IMR-90 (cell line): ENCODE results near the gene DNMT3B. TPM values are rescaled to one million over a fixed set of nuclear protein-coding genes. Genes with fewer than 3 reads are reported as not detected.

Experiments
- ATAC-seq: fragments of 200-7000 bp; cut with Tn5 transposase; 2 replicates; pipeline ENCODE4 v1.9.1; 2020; ENCODE audit warnings: low read depth, mild to moderate bottlenecking, moderate library complexity
- BruUV-seq: library from RNA; stranded (reverse); fragments of 400-500 nt; replicated peaks from 2 replicates; lab custom pipeline; 2021; lab: Mats Ljungman, UMichigan
- CTCF ChIA-PET: fragments of 300-600 bp; formaldehyde crosslinking; extraction: SDS; loops from one replicate; lab custom pipeline; 2021; ENCODE audit warnings: antibody characterized with exemption; lab: Yijun Ruan, JAX
- POLR2A ChIA-PET: fragments of 300-600 bp; sonication (Branson Sonifier 250); formaldehyde crosslinking; loops from one replicate; lab custom pipeline; 2022; ENCODE audit warnings: antibody characterized with exemption; ENCODE audit not compliant: unreplicated experiment; lab: Charles Lee
- DNase-seq: peaks from one replicate; pipeline ENCODE4 v3.0.0; 2013
- H2AFZ ChIP-seq: replicated peaks from 2 replicates; pipeline ENCODE3; 2013; ENCODE audit warnings: low read length, mild to moderate bottlenecking; ENCODE audit not compliant: poor library complexity
- H2AK5ac ChIP-seq: 2 replicates; pipeline ENCODE4 v1.6.1; 2013; ENCODE audit warnings: low read depth, low read length, inconsistent platforms
- H2AK9ac ChIP-seq: replicated peaks from 2 replicates; pipeline ENCODE3; 2013; ENCODE audit warnings: mild to moderate bottlenecking, low read depth, low read length, moderate library complexity; ENCODE audit not compliant: poor library complexity
- H2BK120ac ChIP-seq: 2 replicates; pipeline ENCODE4 v1.6.1; 2013; ENCODE audit warnings: low read depth, low read length, inconsistent platforms
- H2BK15ac ChIP-seq: 3 replicates; pipeline ENCODE4 v1.6.1; 2013; ENCODE audit warnings: low read depth, low read length, inconsistent platforms
- H2BK20ac ChIP-seq: 2 replicates; pipeline ENCODE4 v1.6.1; 2013; ENCODE audit warnings: low read depth, mild to moderate bottlenecking, inconsistent platforms, low read length, moderate library complexity
- H2BK5ac ChIP-seq: 2 replicates; pipeline ENCODE4 v1.6.1; 2013; ENCODE audit warnings: mild to moderate bottlenecking, low read depth, low read length, inconsistent platforms; ENCODE audit not compliant: poor library complexity, severe bottlenecking
- H3K14ac ChIP-seq: replicated peaks from 2 replicates; pipeline ENCODE4 v1.6.1; 2013; ENCODE audit warnings: low read depth, low read length, inconsistent platforms
- H3K18ac ChIP-seq: 2 replicates; pipeline ENCODE4 v1.6.1; 2013; ENCODE audit warnings: low read depth, low read length, control low read depth
- H3K23ac ChIP-seq: 2 replicates; pipeline ENCODE4 v1.6.1; 2013; ENCODE audit warnings: low read depth, low read length, inconsistent platforms
- H3K27ac ChIP-seq: 2 replicates; pipeline ENCODE4 v1.5.1; 2013; ENCODE audit warnings: mild to moderate bottlenecking, control low read depth, low read length; ENCODE audit not compliant: insufficient read depth
- H3K27me3 ChIP-seq: 2 replicates; pipeline ENCODE4 v1.6.1; 2013; ENCODE audit warnings: low read length; ENCODE audit not compliant: control insufficient read depth, insufficient read depth
- H3K36me3 ChIP-seq: 2 replicates; pipeline ENCODE4 v1.6.1; 2013; ENCODE audit warnings: low read length, mixed read lengths; ENCODE audit not compliant: control insufficient read depth, insufficient read depth
- H3K4ac ChIP-seq: 2 replicates; pipeline ENCODE4 v1.6.1; 2013; ENCODE audit warnings: low read depth, low read length, inconsistent platforms
- H3K4me1 ChIP-seq: 2 replicates; pipeline ENCODE4 v1.6.1; 2013; ENCODE audit warnings: low read length, mixed read lengths; ENCODE audit not compliant: control insufficient read depth, insufficient read depth
- H3K4me2 ChIP-seq: 2 replicates; pipeline ENCODE4 v1.6.1; 2013; ENCODE audit warnings: low read depth, mild to moderate bottlenecking, control low read depth, low read length, moderate library complexity
- H3K4me3 ChIP-seq: 2 replicates; pipeline ENCODE4 v1.5.1; 2013; ENCODE audit warnings: low read depth, mild to moderate bottlenecking, control low read depth, low read length, moderate library complexity; ENCODE audit not compliant: insufficient read depth
- H3K56ac ChIP-seq: 2 replicates; pipeline ENCODE4 v1.6.1; 2013; ENCODE audit warnings: low read length, inconsistent platforms; ENCODE audit not compliant: insufficient read depth; ENCODE audit errors: extremely low read depth
- H3K79me1 ChIP-seq, 2 experiments: 2 replicates each; pipeline ENCODE4 v1.6.1; 2013; ENCODE audit warnings: low read length in 2 of 2, inconsistent platforms in 1 of 2, low read depth in 1 of 2
- H3K9ac ChIP-seq: 2 replicates; pipeline ENCODE4 v1.6.1; 2013; ENCODE audit warnings: low read depth, low read length, control low read depth
- H3K9me1 ChIP-seq: 2 replicates; pipeline ENCODE4 v1.6.1; 2013; ENCODE audit warnings: low read length, inconsistent platforms; ENCODE audit not compliant: insufficient read depth
- H3K9me3 ChIP-seq: 2 replicates; pipeline ENCODE4 v1.6.1; 2013; ENCODE audit warnings: low read length; ENCODE audit not compliant: control insufficient read depth, insufficient read depth
- H4K20me1 ChIP-seq: 2 replicates; pipeline ENCODE4 v1.6.1; 2013; ENCODE audit warnings: low read length, inconsistent platforms; ENCODE audit not compliant: insufficient read depth
- H4K5ac ChIP-seq: 2 replicates; pipeline ENCODE4 v1.6.1; 2013; ENCODE audit warnings: mild to moderate bottlenecking, low read depth, low read length, control low read depth
- H4K8ac ChIP-seq, 2 experiments: 2 replicates each; pipeline ENCODE4 v1.6.1; 2013; ENCODE audit warnings: low read depth in 2 of 2, low read length in 2 of 2, control low read depth in 1 of 2, inconsistent platforms in 1 of 2
- H4K91ac ChIP-seq: 2 replicates; pipeline ENCODE4 v1.6.1; 2013; ENCODE audit warnings: low read depth, low read length, inconsistent platforms; ENCODE audit not compliant: insufficient read depth
- CTCF ChIP-seq: conservative IDR thresholded peaks from 2 replicates; pipeline ENCODE4 v1.5.1; 2012; ENCODE audit warnings: mild to moderate bottlenecking, low read depth, low read length, improper control_type of control experiment
- MXI1 ChIP-seq: IDR thresholded peaks from 2 replicates; pipeline ENCODE4 v1.6.1; 2012; ENCODE audit warnings: low read depth, mild to moderate bottlenecking, low read length, moderate library complexity, borderline replicate concordance
- POLR2A ChIP-seq: IDR thresholded peaks from 2 replicates; pipeline ENCODE4 v1.6.1; 2012; ENCODE audit warnings: mild to moderate bottlenecking, low read depth, low read length
- RAD21 ChIP-seq: IDR thresholded peaks from 2 replicates; pipeline ENCODE4 v1.6.1; 2012; ENCODE audit warnings: low read length, improper control_type of control experiment
- SMC3 ChIP-seq: fragments of 150-350 bp; IDR thresholded peaks from 2 replicates; pipeline ENCODE4 v1.6.1; 2016; ENCODE audit warnings: low read depth, mild to moderate bottlenecking, antibody characterized with exemption, low read length, moderate library complexity
- USF2 ChIP-seq: fragments of 150-350 bp; IDR thresholded peaks from 2 replicates; pipeline ENCODE4 v1.6.1; 2017; ENCODE audit warnings: mild to moderate bottlenecking, antibody characterized with exemption, low read length, low read depth
- WGBS, 2 experiments: methylation state at CpG; one replicate each; pipeline versions ENCODE4 v1.1.5 to v1.1.7; 2013; ENCODE audit warnings: missing lambda C conversion rate in 2 of 2; ENCODE audit not compliant: insufficient read length in 1 of 2; ENCODE audit errors: extremely low coverage in 2 of 2; 5-methylcytosine and 5-hydroxymethylcytosine counted together
- dilution Hi-C: fragments of 300-500 bp; cut with HindIII; formaldehyde crosslinking; loops from one replicate; pipeline ENCODE4 v1.14.3; 2018; ENCODE audit warnings: low sequenced_read_pairs; ENCODE audit not compliant: unreplicated experiment
- in situ Hi-C: fragments of 300-500 bp; cut with MboI; formaldehyde crosslinking; loops from 3 replicates; pipeline ENCODE4 v1.14.3; 2019; ENCODE audit warnings: low sequenced_read_pairs, inconsistent platforms, mixed read lengths
- intact Hi-C: fragments of 100-400 bp; cut with micrococcal nuclease; formaldehyde crosslinking; loops from 2 replicates; pipeline ENCODE4 v1.10.0; 2022
- polyA plus RNA-seq, 3 experiments: library from polyadenylated mRNA; depleted of rRNA; stranded (reverse); fragments of >200 nt; gene quantifications; 2 replicates each; pipeline ENCODE4 v1.2.3, GENCODE V29; 2012; ENCODE audit warnings: low replicate concordance in 1 of 3
- total RNA-seq: library from RNA; depleted of rRNA; stranded (reverse); fragments of >200 nt; gene quantifications from 2 replicates; pipeline ENCODE4 v1.2.3, GENCODE V29; 2012

The DNMT3B gene
- total and polyA plus RNA-seq, 2 of the 4 experiments (the other 2 are of a cell fraction), result 1.3 to 1.9 TPM

GRCh38 chr20:32753731-32754130 lies 8.5 kb upstream of the DNMT3B start (continued):
- no peak for TF ChIP-seq POLR2A
- TF ChIP-seq USF2, result no peak
- no peak for TF ChIP-seq MXI1

- BruUV-seq, result no TSS peak
- Histone ChIP-seq H3K36me3 (no peaks in the 10 kb centered on the region), H3K9me3 (no peaks in the 10 kb centered on the region), H2AFZ (no peak overlapping the region), H4K8ac (no peak overlapping the region), H2BK15ac (no peak overlapping the region), H4K5ac (no peak overlapping the region), H3K27me3 (no peaks in the 10 kb centered on the region), H2AK9ac (no peak overlapping the region), H3K4me2 (no peak overlapping the region), H3K18ac (no peak overlapping the region), H3K4me1 (peaks cover 10% of the 10 kb centered on the region), H3K4ac (no peak overlapping the region), H2BK5ac (no peak overlapping the region), H3K9me1 (peaks cover 13% of the 10 kb centered on the region), H3K79me1 (no peaks in the 10 kb centered on the region), H3K23ac (no peak overlapping the region), H3K14ac (no peak overlapping the region), H3K4me3 (no peak overlapping the region), H2BK120ac (no peak overlapping the region), H3K9ac (no peak overlapping the region), H2AK5ac (no peak overlapping the region), H3K56ac (no peak overlapping the region), H3K27ac (no peak overlapping the region), H2BK20ac (no peak overlapping the region), H4K20me1 (no peaks in the 10 kb centered on the region), H4K91ac (no peak overlapping the region)
- ATAC-seq (no peak), DNase-seq (no peak)
- POLR2A ChIA-PET, result no interaction called here
- in situ Hi-C loops, result no loop called here
- WGBS, 2 experiments, result no CpG with 5 or more reads among the region's 5 CpGs
- CTCF ChIA-PET, result interaction anchor here (0.6 to 1.0 kb wide), 2 partner anchors 17 to 22 kb away, joined by 3 to 5 read pairs; no protein-coding TSS in a partner anchor
- TF ChIP-seq RAD21 (no peak), SMC3 (no peak), CTCF (no peak)
- intact Hi-C loops, result no loop called here
- dilution Hi-C loops, result no loop called here
Observed at GRCh38 chr20:32756156-32756555, 6.0 kb upstream of the DNMT3B start.
